VCaP (cell line): Measurements from ENCODE around the gene SPAG8.

Source experiments
- H3K27ac ChIP-seq: fragments of 450-650 bp; 2 replicates; pipeline ENCODE4 v1.5.1; 2017
- CTCF ChIP-seq: fragments of 450-650 bp; conservative IDR thresholded peaks from 2 replicates; pipeline ENCODE4 v1.5.1; 2017; ENCODE audit warnings: mild to moderate bottlenecking, moderate library complexity

The SPAG8 gene

GRCh38 chr9:35776018-35776417, 36.0 kb downstream of the SPAG8 start:
- H3K27ac ChIP-seq = no peak overlapping the region
- no peak for TF ChIP-seq CTCF

DNA sequence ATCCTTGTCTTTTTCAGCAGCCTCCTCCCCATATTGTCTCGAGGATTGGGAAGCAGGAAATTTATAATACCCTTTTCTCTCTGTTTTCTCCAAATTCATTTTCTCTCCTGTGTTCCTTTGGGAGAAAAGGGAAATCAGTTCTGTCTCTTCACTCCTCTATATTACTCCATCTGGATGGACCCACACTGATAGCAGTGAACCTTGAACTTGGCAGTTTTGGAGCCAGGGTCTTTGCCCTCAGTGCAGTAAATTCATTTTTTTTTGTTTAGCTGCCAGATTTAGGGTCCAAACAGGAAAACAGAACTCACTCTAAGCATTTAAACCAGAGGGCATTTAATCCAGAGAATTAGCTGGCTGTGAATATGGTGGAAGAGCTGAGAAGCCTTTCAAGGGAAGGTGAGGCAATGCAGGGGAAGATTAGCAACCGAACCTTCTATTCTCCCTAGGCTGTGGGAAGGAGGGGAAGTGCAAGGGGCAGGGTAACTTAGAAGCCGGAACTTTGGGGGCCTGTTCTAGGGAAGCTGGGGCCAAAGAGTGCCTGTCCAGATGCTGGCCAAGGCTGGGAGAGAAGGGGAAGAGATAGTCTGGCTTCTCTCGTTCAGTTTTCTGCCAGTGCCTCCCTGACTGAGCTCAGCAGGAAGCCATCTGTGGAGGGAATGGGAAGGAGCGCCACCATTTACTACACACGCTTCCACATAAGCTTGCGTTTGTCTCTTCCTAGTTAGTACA, 37.0 kb downstream of the SPAG8 start:
- TF ChIP-seq CTCF = no peak
- no peak overlapping the region for H3K27ac ChIP-seq

GRCh38 chr9:35771943-35772342, 40.1 kb downstream of the SPAG8 start:
- TF ChIP-seq CTCF = no peak
- H3K27ac ChIP-seq = peak overlapping the region; percentile 59

DNA sequence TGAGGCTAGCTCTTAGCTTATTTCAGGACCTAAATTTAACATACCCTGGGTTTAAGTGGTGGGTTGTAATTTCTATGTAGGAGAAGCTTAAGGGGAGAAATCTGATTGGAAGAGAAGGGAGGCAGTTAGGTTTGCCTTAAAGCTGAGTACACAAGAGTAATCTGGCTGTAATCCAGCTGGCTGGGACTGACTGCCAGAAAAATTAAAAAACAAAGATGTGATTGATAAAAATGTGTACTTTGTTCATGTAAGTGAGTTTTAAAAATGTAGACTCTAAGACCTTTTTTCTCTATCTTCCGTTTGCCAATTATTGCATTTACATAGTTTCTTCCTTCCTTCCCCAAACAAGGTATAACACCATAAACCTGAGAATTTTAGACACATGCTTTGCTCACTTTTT, 40.5 kb downstream of the SPAG8 start:
- no peak for TF ChIP-seq CTCF
- peak overlapping the region; percentile 59 for H3K27ac ChIP-seq

GRCh38 chr9:35771075-35771433, 41.0 kb downstream of the SPAG8 start:
- no peak for TF ChIP-seq CTCF
- H3K27ac ChIP-seq = peak overlapping the region; percentile 59

- no peak for TF ChIP-seq CTCF
These were observed 42.3 kb downstream of the SPAG8 start for GRCh38 chr9:35769763-35770162.

DNA sequence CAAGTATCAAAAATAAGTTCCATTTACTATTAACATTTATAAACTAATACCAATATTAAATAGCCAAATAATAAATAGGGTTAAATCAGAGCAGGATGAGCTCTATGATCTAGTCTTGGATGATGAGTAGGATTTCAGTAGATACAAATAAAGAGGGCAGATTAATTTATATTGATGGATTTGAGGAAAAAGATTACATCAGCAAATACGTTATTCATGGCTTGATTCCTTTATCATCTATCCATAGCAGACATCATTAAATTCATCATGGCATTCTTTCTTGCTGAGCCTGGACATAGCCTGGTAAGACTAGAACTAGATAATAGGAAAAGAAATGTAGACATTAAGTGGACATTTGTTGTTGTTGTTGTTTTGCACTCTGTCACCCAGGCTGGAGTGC, 44.6 kb downstream of the SPAG8 start:
- no peak for TF ChIP-seq CTCF
- no peak overlapping the region for H3K27ac ChIP-seq

More at GRCh38 chr9:35769763-35770162, 42.3 kb downstream of the SPAG8 start:
- no peak overlapping the region for H3K27ac ChIP-seq
